OCI-LY7 (cell line): ENCODE data around the gene FRMD5.

Source experiments
- EZH2phosphoT487 ChIP-seq: fragments of 200-600 bp; sonication (generic); IDR thresholded peaks from 2 replicates; pipeline ENCODE4 v1.6.1; 2018; ENCODE audit warnings: low read depth, borderline replicate concordance, mild to moderate bottlenecking, mixed run types, antibody characterized with exemption, low read length, moderate library complexity, mixed read lengths
- TF ChIP-seq, protein P1 (sequence below): fragments of 200-600 bp; sonication (generic); conservative IDR thresholded peaks from 2 replicates; pipeline ENCODE4 v1.5.1; 2014; ENCODE audit warnings: mild to moderate bottlenecking, antibody characterized with exemption, low read length, moderate library complexity, mixed read lengths

DNA sequence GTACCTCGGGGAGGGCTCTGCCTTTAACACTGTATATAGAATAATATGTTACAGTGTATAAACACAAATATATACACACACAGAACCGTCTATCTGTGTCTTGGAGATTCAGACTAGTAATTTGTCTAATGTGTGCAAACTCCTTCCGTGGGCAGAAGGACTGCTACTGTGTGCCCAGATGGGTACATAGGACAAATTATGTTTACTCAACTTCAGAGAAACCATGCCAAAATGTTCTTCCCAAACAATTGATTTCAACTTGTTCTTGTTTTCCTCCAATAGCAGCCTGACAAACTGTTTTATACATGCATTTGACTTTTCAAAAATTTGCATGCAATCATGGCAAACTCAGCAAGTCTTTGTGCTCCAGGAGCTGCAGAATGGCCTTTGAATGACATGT, 97.5 kb downstream of the FRMD5 start:
- TF ChIP-seq, protein P1, sequence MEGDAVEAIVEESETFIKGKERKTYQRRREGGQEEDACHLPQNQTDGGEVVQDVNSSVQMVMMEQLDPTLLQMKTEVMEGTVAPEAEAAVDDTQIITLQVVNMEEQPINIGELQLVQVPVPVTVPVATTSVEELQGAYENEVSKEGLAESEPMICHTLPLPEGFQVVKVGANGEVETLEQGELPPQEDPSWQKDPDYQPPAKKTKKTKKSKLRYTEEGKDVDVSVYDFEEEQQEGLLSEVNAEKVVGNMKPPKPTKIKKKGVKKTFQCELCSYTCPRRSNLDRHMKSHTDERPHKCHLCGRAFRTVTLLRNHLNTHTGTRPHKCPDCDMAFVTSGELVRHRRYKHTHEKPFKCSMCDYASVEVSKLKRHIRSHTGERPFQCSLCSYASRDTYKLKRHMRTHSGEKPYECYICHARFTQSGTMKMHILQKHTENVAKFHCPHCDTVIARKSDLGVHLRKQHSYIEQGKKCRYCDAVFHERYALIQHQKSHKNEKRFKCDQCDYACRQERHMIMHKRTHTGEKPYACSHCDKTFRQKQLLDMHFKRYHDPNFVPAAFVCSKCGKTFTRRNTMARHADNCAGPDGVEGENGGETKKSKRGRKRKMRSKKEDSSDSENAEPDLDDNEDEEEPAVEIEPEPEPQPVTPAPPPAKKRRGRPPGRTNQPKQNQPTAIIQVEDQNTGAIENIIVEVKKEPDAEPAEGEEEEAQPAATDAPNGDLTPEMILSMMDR: no peak
- TF ChIP-seq EZH2phosphoT487: no peak
